KOPT-K1 (cell line): ENCODE data around the gene VWF.
"Not testable (repeated sequence)": the region's sequence is repeated elsewhere in the genome, so short reads cannot be mapped to it uniquely, and the experiment has no call there.

ENCODE experiments used
- H3K27ac ChIP-seq: fragments of 200-600 bp; sonication (generic); 2 replicates; pipeline ENCODE4 v1.5.1; 2016; ENCODE audit warnings: antibody characterized with exemption, mild to moderate bottlenecking, low read depth, low read length; ENCODE audit not compliant: poor library complexity, severe bottlenecking
- H3K36me3 ChIP-seq: fragments of 200-600 bp; sonication (generic); 2 replicates; pipeline ENCODE4 v1.5.1; 2017; ENCODE audit warnings: antibody characterized with exemption, mild to moderate bottlenecking, low read length, moderate library complexity; ENCODE audit not compliant: insufficient read depth
- H3K9me3 ChIP-seq: fragments of 200-600 bp; sonication (generic); 2 replicates; pipeline ENCODE4 v1.5.1; 2017; ENCODE audit warnings: antibody characterized with exemption, low read length, mild to moderate bottlenecking; ENCODE audit not compliant: insufficient read depth, poor library complexity, severe bottlenecking

VWF gene

GRCh38 chr12:6010631-6011350, 113.7 kb downstream of the VWF start:
- not testable (repeated sequence) for H3K9me3 ChIP-seq, H3K27ac ChIP-seq, H3K36me3 ChIP-seq

- Histone ChIP-seq H3K27ac (no peak overlapping the region), H3K9me3 (no peaks in the 10 kb centered on the region), H3K36me3 (no peaks in the 10 kb centered on the region)
Measured at GRCh38 chr12:5997260-5997659, 127.2 kb downstream of the VWF start.

- no peaks in the 10 kb centered on the region for H3K9me3 ChIP-seq
- H3K36me3 ChIP-seq: no peaks in the 10 kb centered on the region
- H3K27ac ChIP-seq: no peak overlapping the region
Measured at GRCh38 chr12:5996459-5996858, 128.0 kb downstream of the VWF start.

GRCh38 chr12:5989621-5990020, 134.8 kb downstream of the VWF start:
- Histone ChIP-seq H3K9me3 (no peaks in the 10 kb centered on the region), H3K36me3 (no peaks in the 10 kb centered on the region), H3K27ac (no peak overlapping the region)

- Histone ChIP-seq H3K9me3 (no peaks in the 10 kb centered on the region), H3K36me3 (no peaks in the 10 kb centered on the region), H3K27ac (no peak overlapping the region)
Measured at GRCh38 chr12:5988659-5989116, 135.8 kb downstream of the VWF start.

GRCh38 chr12:5988088-5988487, 136.4 kb downstream of the VWF start:
- Histone ChIP-seq H3K36me3 (no peaks in the 10 kb centered on the region), H3K9me3 (no peaks in the 10 kb centered on the region), H3K27ac (no peak overlapping the region)

- no peaks in the 10 kb centered on the region for H3K36me3 ChIP-seq
- H3K9me3 ChIP-seq: no peaks in the 10 kb centered on the region
- H3K27ac ChIP-seq: no peak overlapping the region
Measured at GRCh38 chr12:5987573-5987972, 136.9 kb downstream of the VWF start.

GRCh38 chr12:5985471-5985870, 139.0 kb downstream of the VWF start:
- Histone ChIP-seq H3K36me3 (no peaks in the 10 kb centered on the region), H3K9me3 (no peaks in the 10 kb centered on the region), H3K27ac (no peak overlapping the region)

GRCh38 chr12:5984873-5985272, 139.6 kb downstream of the VWF start:
- H3K36me3 ChIP-seq: no peaks in the 10 kb centered on the region
- no peak overlapping the region for H3K27ac ChIP-seq
- no peaks in the 10 kb centered on the region for H3K9me3 ChIP-seq

GRCh38 chr12:5982106-5982505, 142.4 kb downstream of the VWF start:
- Histone ChIP-seq H3K36me3 (no peaks in the 10 kb centered on the region), H3K9me3 (no peaks in the 10 kb centered on the region), H3K27ac (no peak overlapping the region)

GRCh38 chr12:5977556-5977955, 146.9 kb downstream of the VWF start:
- Histone ChIP-seq H3K9me3 (no peaks in the 10 kb centered on the region), H3K27ac (no peak overlapping the region), H3K36me3 (no peaks in the 10 kb centered on the region)

GRCh38 chr12:5976711-5977110, 147.8 kb downstream of the VWF start:
- Histone ChIP-seq H3K9me3 (no peaks in the 10 kb centered on the region), H3K27ac (no peak overlapping the region), H3K36me3 (no peaks in the 10 kb centered on the region)

GRCh38 chr12:5976196-5976595, 148.3 kb downstream of the VWF start:
- Histone ChIP-seq H3K27ac (no peak overlapping the region), H3K36me3 (no peaks in the 10 kb centered on the region), H3K9me3 (no peaks in the 10 kb centered on the region)

- Histone ChIP-seq H3K36me3 (no peaks in the 10 kb centered on the region), H3K27ac (no peak overlapping the region), H3K9me3 (no peaks in the 10 kb centered on the region)
Measured at GRCh38 chr12:5973461-5974115, 150.9 kb downstream of the VWF start.

GRCh38 chr12:5972387-5972786, 152.1 kb downstream of the VWF start:
- H3K9me3 ChIP-seq: no peaks in the 10 kb centered on the region
- no peak overlapping the region for H3K27ac ChIP-seq

More at GRCh38 chr12:5972387-5972786, 152.1 kb downstream of the VWF start:
- H3K36me3 ChIP-seq: no peaks in the 10 kb centered on the region
